NCI-H524 (cell line): Measurements from ENCODE around the gene FKBP5.
"Not testable (repeated sequence)": the region's sequence is repeated elsewhere in the genome, so short reads cannot be mapped to it uniquely, and the experiment has no call there.

Source experiments
- DNase-seq, 2 experiments: peaks; one replicate each; lab custom pipeline; 2025; lab: John Stamatoyannopoulos, UW

The FKBP5 gene

GRCh38 chr6:35543459-35544193, 145.1 kb downstream of the FKBP5 start:
- DNase-seq, result no peak

- DNase-seq, result no peak
These were observed 146.9 kb downstream of the FKBP5 start for GRCh38 chr6:35541836-35542235.

- no peak for DNase-seq
These were observed 149.5 kb downstream of the FKBP5 start for GRCh38 chr6:35539223-35539622.

GRCh38 chr6:35535847-35536246, 152.9 kb downstream of the FKBP5 start:
- DNase-seq, result not testable (repeated sequence)

GRCh38 chr6:35534407-35535170, 154.1 kb downstream of the FKBP5 start:
- DNase-seq, result peak; percentile 99

GRCh38 chr6:35533981-35534380, 154.7 kb downstream of the FKBP5 start:
- DNase-seq, result no peak

- peak; percentile 49 to 72 for DNase-seq
These were observed 156.6 kb downstream of the FKBP5 start for GRCh38 chr6:35532126-35532525.

- DNase-seq, result no peak
These were observed 164.2 kb downstream of the FKBP5 start for GRCh38 chr6:35524380-35525020.
